HL-60 (cell line): ENCODE data around the gene NUDT14.

ENCODE experiments used
- GABPA ChIP-seq: IDR thresholded peaks from 2 replicates; pipeline ENCODE4 v1.6.1; 2012; ENCODE audit warnings: low read depth
- REST ChIP-seq: IDR thresholded peaks from 2 replicates; pipeline ENCODE4 v1.6.1; 2012; ENCODE audit warnings: low read depth; ENCODE audit not compliant: insufficient replicate concordance
- SPI1 ChIP-seq: IDR thresholded peaks from 2 replicates; pipeline ENCODE4 v1.6.1; 2012; ENCODE audit warnings: low read depth, mild to moderate bottlenecking, borderline replicate concordance
- TF ChIP-seq, protein P1 (sequence below): IDR thresholded peaks from one replicate; pipeline ENCODE4 v1.5.1; 2011; ENCODE audit warnings: low read length, control low read depth, inconsistent platforms; ENCODE audit not compliant: insufficient read depth

GRCh38 chr14:105193916-105194782 lies 13.0 kb upstream of the NUDT14 start:
- TF ChIP-seq, protein P1, sequence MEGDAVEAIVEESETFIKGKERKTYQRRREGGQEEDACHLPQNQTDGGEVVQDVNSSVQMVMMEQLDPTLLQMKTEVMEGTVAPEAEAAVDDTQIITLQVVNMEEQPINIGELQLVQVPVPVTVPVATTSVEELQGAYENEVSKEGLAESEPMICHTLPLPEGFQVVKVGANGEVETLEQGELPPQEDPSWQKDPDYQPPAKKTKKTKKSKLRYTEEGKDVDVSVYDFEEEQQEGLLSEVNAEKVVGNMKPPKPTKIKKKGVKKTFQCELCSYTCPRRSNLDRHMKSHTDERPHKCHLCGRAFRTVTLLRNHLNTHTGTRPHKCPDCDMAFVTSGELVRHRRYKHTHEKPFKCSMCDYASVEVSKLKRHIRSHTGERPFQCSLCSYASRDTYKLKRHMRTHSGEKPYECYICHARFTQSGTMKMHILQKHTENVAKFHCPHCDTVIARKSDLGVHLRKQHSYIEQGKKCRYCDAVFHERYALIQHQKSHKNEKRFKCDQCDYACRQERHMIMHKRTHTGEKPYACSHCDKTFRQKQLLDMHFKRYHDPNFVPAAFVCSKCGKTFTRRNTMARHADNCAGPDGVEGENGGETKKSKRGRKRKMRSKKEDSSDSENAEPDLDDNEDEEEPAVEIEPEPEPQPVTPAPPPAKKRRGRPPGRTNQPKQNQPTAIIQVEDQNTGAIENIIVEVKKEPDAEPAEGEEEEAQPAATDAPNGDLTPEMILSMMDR, result no peak
- no peak for TF ChIP-seq SPI1
- no peak for TF ChIP-seq REST
- TF ChIP-seq GABPA, result no peak
